HG02885 (cell line): ENCODE data around the gene ADGRG2.
"Not testable (repeated sequence)": the region's sequence is repeated elsewhere in the genome, so short reads cannot be mapped to it uniquely, and the experiment has no call there.

Experiments
- ATAC-seq: cut with Tn5 transposase; IDR thresholded peaks from one replicate; pipeline ENCODE4 v1.9.1; 2021; ENCODE audit warnings: mild to moderate bottlenecking; ENCODE audit not compliant: unreplicated experiment, poor library complexity

Gene ADGRG2

GRCh38 chrX:19089555-19090040, 32.7 kb downstream of the ADGRG2 start:
- ATAC-seq = no peak

DNA sequence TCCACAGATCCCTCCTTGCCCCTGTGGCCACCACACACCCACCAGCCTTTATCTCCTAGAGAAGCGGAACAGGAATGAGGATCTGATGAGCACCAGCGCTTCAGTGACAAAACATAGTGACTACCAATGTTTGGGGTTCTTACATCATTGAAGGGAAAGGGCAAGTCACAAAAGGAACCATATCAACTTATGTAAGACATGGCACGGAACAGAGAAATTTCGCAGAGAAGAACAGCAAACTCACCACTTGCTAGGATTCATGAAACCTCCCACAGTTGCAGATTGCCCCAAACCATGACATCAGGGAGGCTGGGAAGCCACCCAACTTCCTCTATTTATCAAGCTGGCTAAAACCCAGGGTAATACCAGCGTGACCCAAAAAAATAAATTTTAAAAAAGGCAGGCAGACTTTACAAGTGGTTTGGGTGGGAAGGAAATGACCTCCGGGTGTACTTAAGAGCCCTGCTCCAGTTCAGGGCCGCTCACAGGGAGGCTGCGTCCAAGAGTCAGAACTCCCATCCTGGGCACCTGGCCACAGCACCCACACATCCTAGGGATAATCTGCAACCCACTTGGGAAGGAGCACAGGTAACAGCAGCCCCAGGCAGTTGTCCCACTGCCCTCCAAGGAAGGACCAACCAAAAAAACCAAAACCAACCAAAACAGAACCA, 36.0 kb downstream of the ADGRG2 start:
- ATAC-seq = no peak

- no peak for ATAC-seq
Observed at GRCh38 chrX:19085666-19086065, 36.6 kb downstream of the ADGRG2 start.

DNA sequence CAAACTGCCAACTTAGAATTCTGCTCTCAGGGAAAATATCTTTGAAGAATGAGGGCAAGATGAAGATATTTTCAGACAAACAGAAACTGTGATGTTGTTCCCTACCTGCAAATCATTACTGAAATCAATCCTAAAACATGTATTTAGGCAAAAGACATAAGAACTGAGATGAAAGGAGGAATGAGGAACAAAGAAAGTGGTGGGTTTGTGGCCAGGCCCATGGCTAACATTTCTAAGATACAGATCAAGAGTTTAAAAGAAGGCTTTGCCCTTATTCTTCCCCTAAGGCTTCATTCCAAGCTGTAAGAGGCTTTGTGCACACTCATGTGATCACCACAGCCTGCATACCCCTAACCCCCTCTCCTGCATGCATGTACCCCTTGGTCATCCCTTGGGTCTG, 46.5 kb downstream of the ADGRG2 start:
- ATAC-seq = no peak

DNA sequence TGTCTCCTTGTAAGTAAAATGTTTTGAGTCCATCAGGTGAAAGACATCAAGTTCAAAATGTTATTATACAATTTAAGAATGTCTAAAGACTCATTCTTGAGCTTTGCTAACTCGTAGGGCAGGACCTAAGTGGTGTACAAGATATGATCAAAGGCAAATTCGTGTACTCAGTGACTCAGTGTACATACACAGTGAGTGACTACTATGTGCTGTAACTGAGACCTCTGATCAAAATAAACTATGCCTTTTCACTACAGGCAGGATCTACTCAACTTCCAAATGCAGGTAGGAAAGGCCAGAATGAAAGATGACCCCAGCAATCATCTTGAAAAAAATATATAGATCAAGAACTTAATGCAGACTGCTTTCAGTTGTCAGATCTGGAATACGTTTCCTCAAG, 49.9 kb downstream of the ADGRG2 start:
- no peak for ATAC-seq

DNA sequence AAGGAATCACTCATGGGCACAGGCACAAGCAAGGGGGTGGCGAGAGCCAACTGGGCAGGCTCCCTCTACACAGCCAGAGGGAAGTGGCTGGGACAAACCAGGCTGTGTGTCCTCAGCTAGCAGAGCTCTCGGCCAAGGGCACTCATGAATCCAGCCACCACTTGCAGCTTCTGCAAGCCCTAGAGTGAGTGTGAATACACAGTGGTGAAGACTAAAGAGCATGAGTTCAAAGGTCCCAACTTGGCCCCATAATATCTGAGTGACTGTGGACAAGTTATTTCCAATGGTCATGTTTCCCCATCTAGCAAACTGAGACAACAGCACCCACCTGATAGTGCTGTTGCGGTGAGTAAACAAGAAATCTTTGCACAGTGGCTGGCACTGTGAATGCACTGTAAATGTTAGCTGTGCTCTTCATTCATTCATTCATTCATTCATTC, 51.7 kb downstream of the ADGRG2 start:
- no peak for ATAC-seq

GRCh38 chrX:19066987-19067386, 55.3 kb downstream of the ADGRG2 start:
- ATAC-seq = not testable (repeated sequence)

DNA sequence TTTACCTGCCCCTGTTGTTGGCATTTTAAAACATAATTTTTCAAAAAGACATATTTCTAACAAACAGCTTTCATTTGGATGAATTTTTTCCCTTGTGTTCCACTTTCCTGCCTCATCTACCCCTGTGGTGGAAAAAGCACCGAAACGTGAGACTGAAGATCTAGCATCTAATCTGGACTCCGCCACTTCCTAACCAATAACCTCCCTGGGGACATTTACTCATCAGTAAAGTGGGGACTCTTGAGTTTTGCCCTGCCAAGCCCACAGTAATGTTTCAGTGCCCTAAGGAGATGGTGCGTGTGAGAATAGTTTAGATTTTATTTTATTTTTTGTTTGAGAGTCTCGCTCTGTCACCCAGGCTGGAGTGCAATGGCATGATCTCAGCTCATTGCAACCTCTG, 56.7 kb downstream of the ADGRG2 start:
- no peak for ATAC-seq

GRCh38 chrX:19064175-19064574, 58.1 kb downstream of the ADGRG2 start:
- ATAC-seq = no peak

DNA sequence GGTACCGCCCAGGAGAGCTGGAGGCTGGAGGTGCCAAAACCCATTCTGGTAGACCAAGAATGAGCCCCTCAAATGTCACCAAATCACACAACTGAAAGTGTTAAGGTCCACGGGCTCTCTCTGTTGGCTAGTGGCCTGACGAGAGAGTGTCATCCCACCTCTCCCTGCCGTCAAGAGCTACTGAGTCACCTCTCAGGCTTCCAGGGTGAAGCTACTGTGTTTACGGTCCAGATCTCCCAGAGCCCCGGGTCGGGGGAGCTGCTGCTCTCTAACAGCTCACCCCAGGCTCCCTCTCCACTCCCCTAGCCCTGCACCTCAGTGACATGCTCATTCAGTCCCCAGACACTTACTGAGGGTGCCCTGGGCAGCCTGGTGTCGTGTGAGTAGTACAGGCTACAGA, 59.2 kb downstream of the ADGRG2 start:
- ATAC-seq = no peak

DNA sequence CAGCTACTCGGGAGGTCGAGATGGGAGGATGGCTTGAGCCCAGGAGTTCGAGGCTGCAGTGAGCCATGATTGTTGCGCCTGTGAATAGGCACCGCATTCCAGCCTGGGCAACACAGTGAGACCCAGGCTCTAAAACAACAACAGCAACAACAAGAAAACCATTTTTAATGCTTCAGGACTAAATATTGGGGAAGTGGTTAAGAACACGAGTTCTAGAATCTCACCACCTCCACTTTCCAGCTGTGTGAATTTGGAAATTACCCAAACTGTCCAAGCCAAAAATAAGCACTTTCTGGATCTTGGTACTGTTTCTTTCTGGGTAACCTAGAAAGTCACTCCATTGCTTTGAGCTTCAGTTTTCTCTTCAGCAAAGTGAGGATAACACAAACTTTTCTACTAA, 63.2 kb downstream of the ADGRG2 start:
- no peak for ATAC-seq

DNA sequence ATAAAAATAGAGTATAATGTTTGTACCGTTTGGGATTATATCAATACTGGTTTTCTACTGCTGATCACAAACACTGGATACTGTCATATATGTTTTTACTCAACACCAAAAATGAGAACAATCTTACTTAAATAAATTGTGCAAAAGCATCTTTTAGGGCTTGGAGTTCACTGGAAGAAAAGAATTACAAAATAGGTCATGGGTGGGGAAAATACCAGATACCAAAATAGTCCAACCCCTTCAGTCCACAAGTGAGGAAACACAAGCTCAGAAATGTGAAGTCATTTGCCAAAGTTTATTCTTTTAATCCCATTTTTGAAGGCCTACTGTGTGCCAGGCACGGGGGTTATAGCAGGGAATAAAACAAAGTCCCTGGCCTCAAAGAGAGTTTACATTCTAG, 64.4 kb downstream of the ADGRG2 start:
- no peak for ATAC-seq

DNA sequence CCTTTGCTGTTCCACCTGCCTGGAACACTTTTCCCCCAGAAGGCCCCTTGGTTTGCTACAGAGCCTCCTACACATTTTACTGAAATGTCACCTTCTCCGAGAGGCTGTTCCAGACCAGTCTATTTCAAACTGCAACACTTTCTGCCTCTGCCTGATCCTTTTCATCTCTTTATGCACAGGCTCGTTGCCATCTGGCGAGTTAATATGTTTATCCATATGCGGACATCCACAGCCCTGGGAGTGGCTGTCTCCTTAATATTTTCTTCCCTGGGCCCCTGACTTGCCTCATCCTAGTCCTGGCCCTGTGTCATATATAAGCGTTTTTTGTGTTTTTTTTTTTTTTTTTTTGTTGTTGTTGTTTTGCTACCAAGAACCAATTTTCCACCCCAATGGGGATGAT, 73.2 kb downstream of the ADGRG2 start:
- no peak for ATAC-seq

GRCh38 chrX:19046343-19047215, 75.7 kb downstream of the ADGRG2 start:
- ATAC-seq = no peak

- ATAC-seq = no peak
Observed at GRCh38 chrX:19040373-19040772, 81.9 kb downstream of the ADGRG2 start.

DNA sequence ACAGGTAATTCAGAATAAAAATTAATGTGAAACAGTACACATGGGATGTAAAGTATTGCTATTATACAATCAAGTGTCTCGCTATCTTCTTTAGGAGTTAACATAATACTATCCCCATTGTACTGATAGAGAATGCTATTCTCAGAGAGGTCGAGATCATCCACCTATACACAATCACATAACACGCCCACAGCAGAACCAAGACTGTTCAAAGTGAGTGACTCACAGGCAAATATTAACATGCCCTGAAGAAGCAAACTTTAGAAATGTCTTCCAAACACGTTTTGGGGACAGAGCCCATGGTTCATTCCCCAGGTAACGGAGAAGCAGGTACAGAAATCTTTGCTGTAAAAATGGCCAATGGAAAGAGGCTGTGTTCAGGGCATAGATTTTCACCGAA, 88.2 kb downstream of the ADGRG2 start:
- no peak for ATAC-seq

DNA sequence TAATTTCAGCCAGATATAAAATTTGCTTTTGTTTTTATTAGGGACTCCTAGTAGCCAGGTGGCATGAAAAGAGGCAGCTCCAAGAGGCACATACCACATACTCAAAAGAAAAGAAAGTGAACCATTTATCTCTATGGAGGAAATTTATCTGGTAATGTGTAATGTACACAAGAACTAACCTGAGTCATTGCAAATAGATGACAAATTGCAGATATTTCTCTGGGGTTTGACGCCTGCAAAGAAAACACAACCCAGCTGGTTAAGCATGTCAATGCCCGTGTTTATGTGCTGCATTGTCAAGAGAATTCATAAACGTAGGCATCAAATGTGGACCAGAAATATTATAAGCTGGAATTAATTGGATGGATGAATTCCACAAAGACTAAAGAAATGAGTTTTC, 91.5 kb downstream of the ADGRG2 start:
- ATAC-seq = no peak

DNA sequence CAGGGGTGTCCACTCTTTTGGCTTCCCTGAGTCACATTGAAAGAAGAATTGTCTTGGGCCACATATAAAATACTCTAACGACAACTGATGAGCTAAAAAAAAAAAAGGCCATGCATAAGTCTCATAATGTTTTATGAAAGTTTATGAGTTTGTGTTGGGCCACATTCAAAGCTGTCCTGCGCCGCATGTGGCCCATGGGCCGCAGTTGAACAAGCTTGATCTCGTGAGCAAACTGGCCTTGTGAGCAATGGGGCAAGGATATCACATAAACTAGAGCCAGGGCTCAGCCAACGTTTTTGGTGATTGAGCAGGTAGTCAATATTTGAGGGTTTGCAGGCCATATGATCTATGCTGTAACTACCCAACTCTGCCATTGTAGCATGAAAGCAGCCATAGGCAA, 93.7 kb downstream of the ADGRG2 start:
- no peak for ATAC-seq

DNA sequence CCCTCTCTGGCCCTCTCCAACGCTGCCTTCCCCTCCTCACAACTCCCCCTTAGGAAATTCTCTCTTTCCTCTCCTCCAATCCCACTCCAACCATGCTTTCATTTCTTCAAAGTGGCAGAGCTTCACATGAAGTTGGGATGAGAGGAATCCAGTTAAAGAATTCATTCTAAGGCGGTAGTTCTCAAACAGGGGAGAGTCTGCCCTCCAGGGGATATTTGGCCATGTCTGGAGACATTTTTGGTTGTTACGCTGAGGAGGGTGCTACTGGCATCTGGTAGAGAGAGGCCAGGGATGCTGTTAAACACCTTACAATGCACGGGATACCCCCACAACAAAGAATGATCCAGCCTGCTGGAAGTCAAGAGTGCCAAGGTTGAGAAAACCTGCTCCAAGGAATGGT, 97.9 kb downstream of the ADGRG2 start:
- ATAC-seq = no peak

GRCh38 chrX:19019996-19020395, 102.3 kb downstream of the ADGRG2 start:
- ATAC-seq = no peak

DNA sequence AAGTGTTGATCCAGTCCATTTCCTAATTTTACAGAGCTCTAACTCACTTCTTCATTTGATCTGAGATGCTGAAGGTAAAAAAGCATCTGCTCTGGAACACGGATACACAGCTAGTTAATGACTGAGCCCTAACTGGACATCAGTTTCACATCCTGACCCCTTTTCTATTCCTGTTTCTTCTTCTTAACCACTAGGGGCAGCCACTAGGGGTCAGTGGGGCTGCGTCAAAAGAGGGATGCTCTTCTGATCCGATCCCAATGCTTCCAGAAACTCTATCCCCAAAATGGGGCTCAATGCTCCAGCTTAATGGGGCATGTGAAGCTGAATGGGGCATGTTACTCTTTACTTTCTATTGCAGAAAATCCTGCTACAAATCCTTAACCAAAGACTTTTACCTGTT, 105.0 kb downstream of the ADGRG2 start:
- no peak for ATAC-seq

- ATAC-seq = not testable (repeated sequence)
Observed at GRCh38 chrX:19016614-19017013, 105.7 kb downstream of the ADGRG2 start.
